Psoas muscle (tissue), 8 donors: ENCODE measurements around the gene AP1M1. TPM values are rescaled to one million over a fixed set of nuclear protein-coding genes. Genes with fewer than 3 reads are reported as not detected.

Experiments
- ATAC-seq, 4 donors: fragments of 200-7000 bp; cut with Tn5 transposase; one replicate each; pipeline ENCODE4 v1.9.1; 2020; ENCODE audit warnings: moderate library complexity in 3 of 4, mild to moderate bottlenecking in 2 of 4
- DNase-seq, 2 donors: peaks; one replicate each; pipeline ENCODE4 v3.0.0-alpha.2; 2020
- H3K27ac ChIP-seq: fragments of 200-600 bp; one replicate; pipeline ENCODE4 v1.8.0; 2022
- H3K27me3 ChIP-seq, 3 donors: fragments of 200-600 bp in 1 of 3; one replicate each; pipeline versions ENCODE4 v1.6.1 to v1.8.0; 2013 to 2022; ENCODE audit warnings: low read length in 2 of 3, mild to moderate bottlenecking in 2 of 3, moderate library complexity in 1 of 3; ENCODE audit not compliant: insufficient read depth in 3 of 3
- H3K36me3 ChIP-seq, 2 donors: fragments of 200-600 bp in 1 of 2; one replicate each; pipeline versions ENCODE4 v1.6.1 to v1.8.0; 2013 to 2022; ENCODE audit warnings: low read depth in 1 of 2, mild to moderate bottlenecking in 1 of 2, moderate library complexity in 1 of 2; ENCODE audit not compliant: insufficient read depth in 1 of 2
- H3K4me1 ChIP-seq: fragments of 200-600 bp; one replicate; pipeline ENCODE4 v1.8.0; 2022
- H3K4me3 ChIP-seq: fragments of 200-600 bp; one replicate; pipeline ENCODE4 v1.8.0; 2022; ENCODE audit warnings: mild to moderate bottlenecking
- H3K9me3 ChIP-seq: fragments of 200-600 bp; one replicate; pipeline ENCODE4 v1.8.0; 2022
- CTCF ChIP-seq: fragments of 200-600 bp; IDR thresholded peaks from one replicate; pipeline ENCODE4 v1.8.0; 2022; ENCODE audit warnings: antibody characterized with exemption
- WGBS, 3 donors: extraction: QIAGEN DNeasy Blood & Tissue Kit; methylation state at CpG; one replicate each; pipeline versions ENCODE4 v1.1.6 to v1.1.7; 2013; 5-methylcytosine and 5-hydroxymethylcytosine counted together
- intact Hi-C, 2 donors: fragments of 100-400 bp; cut with DNase I; formaldehyde crosslinking; loops; one replicate each; pipeline versions ENCODE4 v1.11.0 to v1.14.2; 2022
- polyA plus RNA-seq, 3 donors: library from polyadenylated mRNA; stranded (reverse); fragments of 200-250 nt; gene quantifications; one replicate each; pipeline ENCODE4 v1.2.3, GENCODE V29; 2013
- total RNA-seq, 4 donors: library from RNA; stranded (reverse); fragmentation: NEBNext Ultra II Directional in 2 of 4; extraction: Animal tissue kit (Norgen Biotek cat#: 25700) in 2 of 4; gene quantifications; one replicate each; pipeline versions ENCODE4 v1.2.1 to v1.2.4, GENCODE V29; 2021 to 2023
- donor health status: healthy with polysubstance abuse.
- donor health status: DM: no; HTN: no; CAD: no; lungs with moderate emphysema.
- donor health status: Bipolar disorder and iron deficiency.
- donor health status: healthy.
- donor health status: DM: yes; HTN: yes; CAD: no.
- donor health status: DM: no; HTN: no; CAD: no.
- donor health status: DM: no; HTN: no; CAD: no.
- donor health status: DM: yes; HTN: yes; CAD: no.

AP1M1 gene
- total and polyA plus RNA-seq, 7 donors: 40.5 to 102 (median 51.0) TPM

- no peak for ATAC-seq
- DNase-seq: no peak
- no peak overlapping the region for H3K27ac ChIP-seq
- H3K4me1 ChIP-seq: no peaks in the 10 kb centered on the region
- no peaks in the 10 kb centered on the region for H3K9me3 ChIP-seq
- WGBS, 3 donors: 14 to 17% (median 16%) methylated on average over 4 of the region's 4 CpGs
- peaks cover 0 to 19% (median 0%) of the 10 kb centered on the region in 3 donors for H3K27me3 ChIP-seq
- intact Hi-C loops: loop anchor here (5.0 kb wide), 4 partner anchors 68 to 598 kb away; partner anchors contain the start of gene RAB8A (in 1 of the 2)
- H3K4me3 ChIP-seq: no peak overlapping the region
- no peaks in the 10 kb centered on the region for H3K36me3 ChIP-seq
- no peak for TF ChIP-seq CTCF
Measured at GRCh38 chr19:16180611-16181010, 17.1 kb upstream of the AP1M1 start.

- peak in 1 of 4 donors; percentile 5 for ATAC-seq
- no peaks in the 10 kb centered on the region for H3K9me3 ChIP-seq
- TF ChIP-seq CTCF: no peak
- 40 to 43% (median 41%) methylated on average over 18 of the region's 18 CpGs for WGBS, 3 donors
- H3K4me3 ChIP-seq: peak overlapping the region; percentile 83
- peaks cover 0 to 13% (median 0%) of the 10 kb centered on the region in 3 donors for H3K27me3 ChIP-seq
- H3K4me1 ChIP-seq: peaks cover 10% of the 10 kb centered on the region
- H3K27ac ChIP-seq: peak overlapping the region; percentile 87
- no peak for DNase-seq
- intact Hi-C loops: loop anchor here (5.0 kb wide), 4 partner anchors 72 to 602 kb away; partner anchors contain the start of gene RAB8A (in 1 of the 2)
- H3K36me3 ChIP-seq: peaks cover 0 to 26% of the 10 kb centered on the region in 2 donors
Measured at GRCh38 chr19:16184665-16185122, 13.0 kb upstream of the AP1M1 start.

- Histone ChIP-seq H3K4me1 (peaks cover 10% of the 10 kb centered on the region), H3K27me3 (peaks cover 0 to 9% (median 0%) of the 10 kb centered on the region in 3 donors), H3K36me3 (peaks cover 0 to 31% of the 10 kb centered on the region in 2 donors), H3K4me3 (peak within 1 kb of the TSS; percentile 83), H3K27ac (peak within 1 kb of the TSS; percentile 87), H3K9me3 (no peaks in the 10 kb centered on the region)
- intact Hi-C loops: no loop called here
- TF ChIP-seq CTCF: peak; percentile 35
- WGBS, 3 donors: 0% methylated on average over 39 of the region's 39 CpGs
- ATAC-seq (peak; percentile 98 to 99 (median 98)), DNase-seq (peak; percentile 99)
Measured at GRCh38 chr19:16185123-16185767, 12.5 kb upstream of the AP1M1 start, which contains the start of gene FAM32A. FAM32A (plus strand) TSS chr19:16185410; CDS start chr19:16185443, 33 bp downstream.

GRCh38 chr19:16185768-16186123 is 12.0 kb upstream of the AP1M1 start:
- DNase-seq: peak in 1 of 2 donors; percentile 59
- Histone ChIP-seq H3K27ac (peak overlapping the region; percentile 87), H3K9me3 (no peaks in the 10 kb centered on the region), H3K4me1 (peaks cover 10% of the 10 kb centered on the region), H3K4me3 (peak overlapping the region; percentile 83), H3K36me3 (peaks cover 0 to 36% of the 10 kb centered on the region in 2 donors), H3K27me3 (peaks cover 0 to 9% (median 0%) of the 10 kb centered on the region in 3 donors)
- TF ChIP-seq CTCF: peak; percentile 23
- intact Hi-C loops: no loop called here
- ATAC-seq: peak; percentile 15 to 57 (median 36)
- 0 to 1% (median 1%) methylated on average over 20 of the region's 20 CpGs for WGBS, 3 donors
